Activated gamma-delta T cell treated with Interleukin-2 at 50 U/mL for 16 hours (primary cell): Measurements from ENCODE around the gene CHST11.

Experiments
- DNase-seq: peaks from one replicate; pipeline ENCODE4 v3.0.0-alpha.2; 2020

The CHST11 gene

GRCh38 chr12:104684884-104685283 lies 228.1 kb downstream of the CHST11 start:
- no peak for DNase-seq

- DNase-seq: no peak
Measured at GRCh38 chr12:104685366-104685765, 228.6 kb downstream of the CHST11 start.

GRCh38 chr12:104686196-104686595 lies 229.4 kb downstream of the CHST11 start:
- no peak for DNase-seq

GRCh38 chr12:104687823-104688573 lies 231.2 kb downstream of the CHST11 start:
- DNase-seq: peak; percentile 59

- no peak for DNase-seq
Measured at GRCh38 chr12:104689635-104690034, 232.9 kb downstream of the CHST11 start.

- no peak for DNase-seq
Measured at GRCh38 chr12:104691721-104692556, 235.2 kb downstream of the CHST11 start.

- no peak for DNase-seq
Measured at GRCh38 chr12:104692557-104693218, 235.9 kb downstream of the CHST11 start.

GRCh38 chr12:104693493-104693892 lies 236.7 kb downstream of the CHST11 start:
- DNase-seq: no peak

GRCh38 chr12:104694161-104694560 lies 237.4 kb downstream of the CHST11 start:
- no peak for DNase-seq

- DNase-seq: no peak
Measured at GRCh38 chr12:104694711-104695110, 238.0 kb downstream of the CHST11 start.

GRCh38 chr12:104695453-104696148 lies 238.9 kb downstream of the CHST11 start:
- DNase-seq: peak; percentile 54

GRCh38 chr12:104697186-104697585 lies 240.4 kb downstream of the CHST11 start:
- no peak for DNase-seq

GRCh38 chr12:104698871-104699270 lies 242.1 kb downstream of the CHST11 start:
- no peak for DNase-seq

GRCh38 chr12:104699489-104700190 lies 242.9 kb downstream of the CHST11 start:
- DNase-seq: no peak

- DNase-seq: no peak
Measured at GRCh38 chr12:104700324-104700723, 243.6 kb downstream of the CHST11 start.

- DNase-seq: no peak
Measured at GRCh38 chr12:104701301-104701700, 244.6 kb downstream of the CHST11 start.

GRCh38 chr12:104701756-104702155 lies 245.0 kb downstream of the CHST11 start:
- DNase-seq: no peak

GRCh38 chr12:104702565-104703139 lies 245.9 kb downstream of the CHST11 start:
- DNase-seq: no peak

GRCh38 chr12:104703372-104703771 lies 246.6 kb downstream of the CHST11 start:
- no peak for DNase-seq

GRCh38 chr12:104704224-104704779 lies 247.6 kb downstream of the CHST11 start:
- DNase-seq: no peak

- no peak for DNase-seq
Measured at GRCh38 chr12:104707194-104707593, 250.4 kb downstream of the CHST11 start.
